ENCODE measurements around the gene WEE1.
"Not testable (repeated sequence)": the region's sequence is repeated elsewhere in the genome, so short reads cannot be mapped to it uniquely, and the experiment has no call there.

The WEE1 gene

GRCh38 chr11:9596926-9597464, 23.5 kb downstream of the WEE1 start:
- DNase-seq (ENCODE audit: low spot score) = no peak

- no peak for DNase-seq (ENCODE audit: low spot score)
Measured at GRCh38 chr11:9600166-9600565, 26.7 kb downstream of the WEE1 start.

- DNase-seq (ENCODE audit: low spot score) = no peak
Measured at GRCh38 chr11:9600644-9601036, 27.2 kb downstream of the WEE1 start.

GRCh38 chr11:9601037-9601875, 27.8 kb downstream of the WEE1 start:
- peak; percentile 71 for DNase-seq (ENCODE audit: low spot score)

- DNase-seq (ENCODE audit: low spot score) = no peak
Measured at GRCh38 chr11:9601876-9602199, 28.4 kb downstream of the WEE1 start.

- DNase-seq (ENCODE audit: low spot score) = not testable (repeated sequence)
Measured at GRCh38 chr11:9603214-9603613, 29.7 kb downstream of the WEE1 start.

GRCh38 chr11:9604134-9604533, 30.7 kb downstream of the WEE1 start:
- no peak for DNase-seq (ENCODE audit: low spot score)

- DNase-seq (ENCODE audit: low spot score) = no peak
Measured at GRCh38 chr11:9605742-9606141, 32.3 kb downstream of the WEE1 start.

GRCh38 chr11:9606809-9607510, 33.5 kb downstream of the WEE1 start:
- DNase-seq (ENCODE audit: low spot score) = no peak

- no peak for DNase-seq (ENCODE audit: low spot score)
Measured at GRCh38 chr11:9607511-9607899, 34.0 kb downstream of the WEE1 start.

GRCh38 chr11:9609002-9609759, 35.7 kb downstream of the WEE1 start:
- DNase-seq (ENCODE audit: low spot score) = no peak

GRCh38 chr11:9609841-9610240, 36.4 kb downstream of the WEE1 start:
- DNase-seq (ENCODE audit: low spot score) = no peak

GRCh38 chr11:9613118-9613829, 39.8 kb downstream of the WEE1 start:
- DNase-seq (ENCODE audit: low spot score) = peak; percentile 88

GRCh38 chr11:9613830-9614762, 40.6 kb downstream of the WEE1 start:
- peak; percentile 90 for DNase-seq (ENCODE audit: low spot score)

GRCh38 chr11:9615031-9615451, 41.6 kb downstream of the WEE1 start:
- peak; percentile 4 for DNase-seq (ENCODE audit: low spot score)

GRCh38 chr11:9616042-9616675, 42.7 kb downstream of the WEE1 start:
- DNase-seq (ENCODE audit: low spot score) = no peak

GRCh38 chr11:9616858-9617257, 43.4 kb downstream of the WEE1 start:
- no peak for DNase-seq (ENCODE audit: low spot score)

- no peak for DNase-seq (ENCODE audit: low spot score)
Measured at GRCh38 chr11:9617940-9618339, 44.5 kb downstream of the WEE1 start.

- no peak for DNase-seq (ENCODE audit: low spot score)
Measured at GRCh38 chr11:9619004-9619403, 45.5 kb downstream of the WEE1 start.

GRCh38 chr11:9619971-9620370, 46.5 kb downstream of the WEE1 start:
- DNase-seq (ENCODE audit: low spot score) = no peak

Data from CD4-positive, alpha-beta T cell treated with Interleukin-15 for 4 hours (primary cell).